Measurements from ENCODE around the gene SMIM32. TPM values are rescaled to one million over a fixed set of nuclear protein-coding genes. Genes with fewer than 3 reads are reported as not detected.

Gene SMIM32
- not detected in 2 replicates for total RNA-seq

- TF ChIP-seq, protein P1, sequence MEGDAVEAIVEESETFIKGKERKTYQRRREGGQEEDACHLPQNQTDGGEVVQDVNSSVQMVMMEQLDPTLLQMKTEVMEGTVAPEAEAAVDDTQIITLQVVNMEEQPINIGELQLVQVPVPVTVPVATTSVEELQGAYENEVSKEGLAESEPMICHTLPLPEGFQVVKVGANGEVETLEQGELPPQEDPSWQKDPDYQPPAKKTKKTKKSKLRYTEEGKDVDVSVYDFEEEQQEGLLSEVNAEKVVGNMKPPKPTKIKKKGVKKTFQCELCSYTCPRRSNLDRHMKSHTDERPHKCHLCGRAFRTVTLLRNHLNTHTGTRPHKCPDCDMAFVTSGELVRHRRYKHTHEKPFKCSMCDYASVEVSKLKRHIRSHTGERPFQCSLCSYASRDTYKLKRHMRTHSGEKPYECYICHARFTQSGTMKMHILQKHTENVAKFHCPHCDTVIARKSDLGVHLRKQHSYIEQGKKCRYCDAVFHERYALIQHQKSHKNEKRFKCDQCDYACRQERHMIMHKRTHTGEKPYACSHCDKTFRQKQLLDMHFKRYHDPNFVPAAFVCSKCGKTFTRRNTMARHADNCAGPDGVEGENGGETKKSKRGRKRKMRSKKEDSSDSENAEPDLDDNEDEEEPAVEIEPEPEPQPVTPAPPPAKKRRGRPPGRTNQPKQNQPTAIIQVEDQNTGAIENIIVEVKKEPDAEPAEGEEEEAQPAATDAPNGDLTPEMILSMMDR (IDR thresholded peaks at IDR 0.05; ENCODE audit: insufficient read depth, low read depth, low read length): no peak
- DNase-seq (ENCODE audit: low read depth): no peak
Observed at GRCh38 chr5:136192526-136193321, at the start of gene SMIM32. Gene SMIM32, minus strand, starts transcription at chr5:136193162. Its CDS starts 638 bp downstream, at chr5:136192524.

DNA sequence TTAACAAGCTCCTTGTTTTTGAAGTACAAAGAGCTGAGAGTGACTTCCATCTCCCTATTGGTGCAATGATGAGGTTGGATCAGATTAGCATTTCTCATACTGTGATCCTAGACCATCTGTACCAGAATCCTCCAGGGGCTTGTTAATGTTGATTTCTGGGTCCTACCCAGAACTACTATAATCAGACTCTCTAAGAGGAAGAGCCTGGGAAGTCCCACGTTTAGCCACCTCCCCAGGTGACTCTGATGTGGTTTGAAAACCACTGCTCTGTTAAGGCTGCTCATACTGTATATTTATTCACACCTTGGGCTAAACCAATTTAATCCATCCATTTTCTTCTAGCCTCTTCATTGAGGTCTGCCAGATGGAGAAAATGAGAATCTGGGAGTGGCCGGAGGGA, 49.6 kb upstream of the SMIM32 start:
- H3K4me3 ChIP-seq (ENCODE audit: low read depth, low read length): no peak overlapping the region
- TF ChIP-seq, protein P1 (IDR thresholded peaks at IDR 0.05; ENCODE audit: insufficient read depth, low read depth, low read length): no peak
- no peak for DNase-seq (ENCODE audit: low read depth)

More at GRCh38 chr5:136192526-136193321, at the start of gene SMIM32:
- peak within 1 kb of the TSS; percentile 28 for H3K4me3 ChIP-seq (ENCODE audit: low read depth, low read length)

DNA sequence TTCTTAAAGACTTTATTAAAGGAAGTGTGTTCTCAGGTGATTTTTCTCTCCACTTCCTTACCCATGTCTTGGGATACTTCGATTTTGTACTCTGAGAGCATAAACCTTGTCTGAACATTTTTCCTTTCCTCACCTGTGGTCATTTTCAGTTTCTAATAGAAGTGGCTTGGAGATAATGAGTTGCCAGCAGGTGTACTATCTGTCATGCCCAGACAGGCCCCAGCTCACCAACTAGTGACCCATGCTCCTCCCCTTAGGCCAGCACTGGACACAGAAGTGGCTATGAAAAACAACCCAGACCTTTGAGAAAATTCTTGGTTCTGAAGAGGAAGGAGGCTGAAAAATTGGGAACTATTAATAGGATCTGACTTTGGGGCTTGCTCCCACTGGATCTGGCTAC, 49.2 kb upstream of the SMIM32 start:
- H3K4me3 ChIP-seq (ENCODE audit: low read depth, low read length): no peak overlapping the region
- TF ChIP-seq, protein P1 (IDR thresholded peaks at IDR 0.05; ENCODE audit: insufficient read depth, low read depth, low read length): no peak
- no peak for DNase-seq (ENCODE audit: low read depth)

- TF ChIP-seq, protein P1 (IDR thresholded peaks at IDR 0.05; ENCODE audit: insufficient read depth, low read depth, low read length): no peak
- H3K4me3 ChIP-seq (ENCODE audit: low read depth, low read length): no peak overlapping the region
- DNase-seq (ENCODE audit: low read depth): no peak
Observed at GRCh38 chr5:136240894-136241293, 47.9 kb upstream of the SMIM32 start.

GRCh38 chr5:136236479-136237083, 43.6 kb upstream of the SMIM32 start:
- DNase-seq (ENCODE audit: low read depth): no peak
- TF ChIP-seq, protein P1 (IDR thresholded peaks at IDR 0.05; ENCODE audit: insufficient read depth, low read depth, low read length): no peak
- H3K4me3 ChIP-seq (ENCODE audit: low read depth, low read length): no peak overlapping the region

GRCh38 chr5:136235321-136235720, 42.4 kb upstream of the SMIM32 start:
- H3K4me3 ChIP-seq (ENCODE audit: low read depth, low read length): no peak overlapping the region
- TF ChIP-seq, protein P1 (IDR thresholded peaks at IDR 0.05; ENCODE audit: insufficient read depth, low read depth, low read length): no peak
- no peak for DNase-seq (ENCODE audit: low read depth)
